GM12873 (cell line): ENCODE data around the gene PTBP3.
A peak's percentile ranks its signal among the peaks of the same experiment; 100 is the strongest.

Experiments used
- TF ChIP-seq, protein P1 (sequence below): IDR thresholded peaks from 2 replicates; pipeline ENCODE4 v1.5.1; 2012; ENCODE audit warnings: low read depth, mild to moderate bottlenecking, moderate library complexity, low read length, control low read depth; ENCODE audit not compliant: insufficient read depth; ENCODE audit errors: missing control alignments

Gene PTBP3

DNA sequence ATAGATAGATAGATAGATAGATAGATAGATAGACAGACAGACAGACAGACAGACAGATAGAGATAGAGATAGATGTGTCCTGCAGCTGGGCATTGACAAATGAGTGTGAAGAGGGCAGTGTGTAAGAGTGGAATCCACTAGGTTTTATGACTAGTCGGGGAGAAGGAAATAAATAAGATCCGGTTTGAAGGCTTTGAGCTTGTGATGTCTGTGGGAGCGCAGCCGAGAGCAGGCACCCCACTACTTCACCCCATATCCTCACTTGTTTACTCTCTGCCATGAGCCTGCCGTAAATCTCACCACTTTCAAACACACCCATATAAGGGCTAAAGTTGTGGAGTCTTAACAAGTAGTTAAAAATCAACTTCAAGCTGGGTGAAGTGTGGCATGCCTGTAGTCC, 156.9 kb downstream of the PTBP3 start:
- TF ChIP-seq, protein P1, sequence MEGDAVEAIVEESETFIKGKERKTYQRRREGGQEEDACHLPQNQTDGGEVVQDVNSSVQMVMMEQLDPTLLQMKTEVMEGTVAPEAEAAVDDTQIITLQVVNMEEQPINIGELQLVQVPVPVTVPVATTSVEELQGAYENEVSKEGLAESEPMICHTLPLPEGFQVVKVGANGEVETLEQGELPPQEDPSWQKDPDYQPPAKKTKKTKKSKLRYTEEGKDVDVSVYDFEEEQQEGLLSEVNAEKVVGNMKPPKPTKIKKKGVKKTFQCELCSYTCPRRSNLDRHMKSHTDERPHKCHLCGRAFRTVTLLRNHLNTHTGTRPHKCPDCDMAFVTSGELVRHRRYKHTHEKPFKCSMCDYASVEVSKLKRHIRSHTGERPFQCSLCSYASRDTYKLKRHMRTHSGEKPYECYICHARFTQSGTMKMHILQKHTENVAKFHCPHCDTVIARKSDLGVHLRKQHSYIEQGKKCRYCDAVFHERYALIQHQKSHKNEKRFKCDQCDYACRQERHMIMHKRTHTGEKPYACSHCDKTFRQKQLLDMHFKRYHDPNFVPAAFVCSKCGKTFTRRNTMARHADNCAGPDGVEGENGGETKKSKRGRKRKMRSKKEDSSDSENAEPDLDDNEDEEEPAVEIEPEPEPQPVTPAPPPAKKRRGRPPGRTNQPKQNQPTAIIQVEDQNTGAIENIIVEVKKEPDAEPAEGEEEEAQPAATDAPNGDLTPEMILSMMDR, result no peak

DNA sequence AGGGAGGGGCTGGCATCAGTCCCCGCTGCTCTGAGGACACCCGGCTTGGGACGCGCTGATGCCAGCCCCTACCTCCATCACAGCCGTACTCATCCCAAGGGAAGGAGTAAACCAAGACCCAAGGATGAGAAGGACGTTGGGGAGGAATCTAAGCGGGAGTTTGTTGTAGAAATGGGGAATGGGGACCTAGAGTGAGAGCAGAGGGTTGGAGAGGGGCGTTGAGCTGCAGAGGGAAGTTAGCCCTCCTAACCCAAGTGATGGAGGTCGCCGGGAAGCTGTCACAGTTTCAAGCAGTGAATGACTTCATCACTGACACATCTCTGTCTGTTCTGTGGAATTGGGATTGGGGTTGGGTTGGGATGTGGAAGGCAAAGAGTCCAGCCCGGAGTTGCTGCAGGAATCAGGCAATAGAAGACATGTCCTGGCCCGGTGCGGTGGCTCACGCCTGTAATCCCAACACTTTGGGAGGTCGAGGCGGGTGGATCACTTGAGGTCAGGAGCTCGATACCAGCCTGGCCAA, 157.6 kb downstream of the PTBP3 start:
- TF ChIP-seq, protein P1, result no peak

DNA sequence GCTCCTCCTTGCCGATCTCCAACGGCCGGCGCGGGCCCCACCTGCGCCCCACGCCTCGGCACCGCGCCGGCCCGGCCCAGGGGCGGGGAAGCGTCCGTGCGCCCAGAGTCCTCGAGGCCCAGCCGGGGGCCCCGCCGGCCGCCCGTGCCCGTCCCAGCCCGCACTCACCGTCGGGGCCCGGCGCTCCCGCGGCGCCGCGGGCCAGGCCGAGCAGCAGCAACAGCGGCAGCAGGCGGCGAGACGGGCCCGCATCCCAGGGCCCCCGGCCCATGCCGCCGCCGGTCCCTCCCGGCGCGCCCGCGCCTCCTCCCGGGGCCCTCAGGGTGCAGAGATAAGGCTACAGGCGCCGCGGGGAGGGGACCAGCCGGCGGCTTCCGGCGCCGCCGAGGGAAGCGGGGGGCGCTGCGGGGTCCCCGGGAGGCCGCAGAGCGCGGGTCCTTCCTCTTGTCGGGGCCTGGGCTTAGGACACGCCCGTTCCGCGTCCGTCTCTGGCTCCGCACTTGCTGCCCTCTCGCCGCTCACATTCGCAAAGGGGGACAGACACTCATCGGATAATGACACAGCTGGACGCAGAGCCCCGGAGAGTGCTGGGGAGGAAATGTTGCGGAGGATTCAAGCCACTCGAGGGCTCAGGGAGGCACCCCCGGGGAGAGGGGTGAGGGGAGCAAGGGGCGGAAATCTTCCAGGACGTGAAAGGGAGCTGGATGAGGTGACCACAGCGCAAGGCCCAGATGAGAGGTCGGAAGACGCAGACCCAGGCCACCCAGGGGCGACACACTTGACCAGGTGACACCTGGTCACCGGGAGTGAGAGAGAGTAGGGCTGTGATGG, 158.2 kb downstream of the PTBP3 start, which contains the start of gene SUSD1:
TSS of gene SUSD1 (minus strand) at position 333 of the 831 bp plus-strand sequence. CDS start at position 271, 62 bp downstream.
- TF ChIP-seq, protein P1, result peak; percentile 2

DNA sequence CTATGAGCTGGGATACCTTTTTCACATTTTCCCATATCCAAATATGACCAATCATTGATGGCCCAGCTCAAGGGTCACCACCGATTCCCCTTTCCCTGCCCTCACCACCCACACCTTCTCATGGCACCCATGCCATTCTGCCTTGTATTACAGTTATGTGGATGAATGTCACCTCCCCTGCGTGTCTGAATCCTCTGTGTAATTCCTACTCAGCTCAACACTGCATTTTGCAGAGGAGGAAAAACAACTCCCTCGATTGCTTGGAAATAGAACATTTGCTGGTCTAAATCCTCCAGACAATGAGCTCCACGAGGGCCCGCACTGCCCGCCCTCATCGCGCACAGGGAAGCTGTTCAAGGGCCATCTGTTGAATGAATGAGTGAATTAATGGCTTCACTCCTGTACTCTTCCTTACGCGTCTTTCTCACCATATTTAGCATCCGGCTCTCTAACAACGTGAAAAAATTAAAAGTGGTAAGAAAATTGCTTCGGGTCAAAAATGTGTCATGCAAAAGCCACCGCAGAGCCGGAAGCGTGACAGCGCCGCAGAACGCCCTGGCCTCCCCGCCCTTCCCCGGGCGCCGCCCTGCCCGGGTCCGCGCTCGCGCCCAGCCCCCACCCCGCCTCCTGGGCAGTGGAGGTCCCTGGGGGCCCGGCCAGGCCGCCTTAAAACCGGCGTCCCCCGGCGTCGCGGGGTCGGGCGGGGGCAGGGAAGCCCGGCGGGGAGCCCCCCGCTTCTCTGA, 159.0 kb downstream of the PTBP3 start:
- TF ChIP-seq, protein P1, result no peak

DNA sequence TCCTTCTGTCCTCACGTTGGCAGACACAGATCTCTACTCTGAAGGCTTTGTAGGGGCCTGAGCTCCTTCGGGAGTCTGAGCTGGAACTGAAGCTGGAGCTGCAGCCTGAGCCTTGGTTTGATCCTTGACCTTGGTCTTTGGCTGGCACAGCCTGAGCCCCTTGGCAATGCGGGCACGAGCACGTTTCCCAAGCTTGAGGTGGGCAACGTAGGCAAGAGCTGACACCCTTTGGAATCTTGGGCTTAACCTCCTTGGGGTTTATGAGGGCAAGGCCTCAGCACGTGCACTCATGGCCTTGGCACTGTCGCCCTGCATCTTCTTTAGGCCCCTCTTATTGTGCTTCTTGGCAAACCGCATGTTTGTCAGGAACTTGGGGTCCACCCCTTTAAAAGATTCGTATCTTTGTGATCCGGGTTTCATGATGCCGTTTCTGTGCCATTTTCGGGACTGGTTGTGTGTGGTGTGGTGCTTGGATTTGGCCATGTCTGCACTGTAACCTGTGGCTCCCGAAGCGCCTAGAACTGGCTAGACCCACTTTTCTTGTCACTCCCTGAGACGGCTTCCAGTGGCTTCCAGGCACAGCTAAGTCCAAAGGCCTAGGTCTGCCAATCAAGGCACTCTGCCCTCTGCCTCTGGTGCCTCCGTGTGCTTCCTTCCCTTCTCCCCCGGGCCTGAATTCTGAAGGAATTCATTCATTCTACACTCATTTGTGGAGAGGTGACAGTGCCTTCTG, 159.8 kb downstream of the PTBP3 start:
- TF ChIP-seq, protein P1, result no peak

DNA sequence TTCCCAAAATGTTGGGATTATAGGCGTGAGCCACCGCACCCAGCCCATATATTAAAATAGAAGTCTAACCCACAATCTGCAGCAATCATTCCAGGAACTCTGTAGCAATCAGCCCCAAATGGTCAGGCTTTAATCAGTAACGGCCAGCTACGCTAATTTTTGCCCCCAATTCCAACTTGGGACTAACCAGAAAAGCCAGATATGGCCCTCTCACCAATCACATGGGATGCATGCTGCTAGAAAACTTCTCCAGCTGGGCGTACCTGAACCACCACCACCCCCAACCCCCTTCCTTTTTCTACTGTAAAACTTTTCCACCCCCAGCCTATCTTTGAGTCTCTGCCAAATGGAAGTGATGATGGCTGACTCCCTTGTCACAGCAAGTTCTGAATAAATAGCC, 162.5 kb downstream of the PTBP3 start:
- TF ChIP-seq, protein P1, result no peak
